SIG-M5 treated with dmso at 0.1 percent for 504 hours (cell line): ENCODE measurements around the gene CDIPT.
"Not testable (repeated sequence)": the region's sequence is repeated elsewhere in the genome, so short reads cannot be mapped to it uniquely, and the experiment has no call there.

Experiments used
- DNase-seq: peaks from one replicate; lab custom pipeline; 2025; ENCODE audit not compliant: unreplicated experiment; lab: John Stamatoyannopoulos, UW

The CDIPT gene

DNA sequence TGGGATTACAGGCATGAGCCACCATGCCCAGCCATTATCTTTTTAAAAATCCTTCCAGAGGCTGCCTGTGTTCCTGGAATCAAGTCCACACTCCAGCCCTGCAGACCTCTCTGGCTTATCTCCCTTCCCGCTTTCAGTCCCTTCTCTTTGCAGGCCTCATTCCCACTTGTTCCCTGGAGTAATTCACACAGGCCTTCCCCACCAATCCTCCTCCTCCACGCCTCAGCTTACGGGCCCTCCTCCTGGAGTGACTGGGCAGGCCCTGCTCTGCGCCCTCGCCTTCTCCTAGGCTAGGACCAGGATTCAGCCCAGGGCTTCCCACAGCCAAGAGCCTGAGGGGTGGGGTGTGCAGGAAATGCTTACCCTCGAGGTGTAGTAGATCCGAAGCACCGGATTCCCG, 2.8 kb downstream of the CDIPT start:
- DNase-seq = no peak

- DNase-seq = no peak
Measured at GRCh38 chr16:29858974-29859373, 4.1 kb downstream of the CDIPT start.

- no peak for DNase-seq
Measured at GRCh38 chr16:29858149-29858849, 4.7 kb downstream of the CDIPT start.

DNA sequence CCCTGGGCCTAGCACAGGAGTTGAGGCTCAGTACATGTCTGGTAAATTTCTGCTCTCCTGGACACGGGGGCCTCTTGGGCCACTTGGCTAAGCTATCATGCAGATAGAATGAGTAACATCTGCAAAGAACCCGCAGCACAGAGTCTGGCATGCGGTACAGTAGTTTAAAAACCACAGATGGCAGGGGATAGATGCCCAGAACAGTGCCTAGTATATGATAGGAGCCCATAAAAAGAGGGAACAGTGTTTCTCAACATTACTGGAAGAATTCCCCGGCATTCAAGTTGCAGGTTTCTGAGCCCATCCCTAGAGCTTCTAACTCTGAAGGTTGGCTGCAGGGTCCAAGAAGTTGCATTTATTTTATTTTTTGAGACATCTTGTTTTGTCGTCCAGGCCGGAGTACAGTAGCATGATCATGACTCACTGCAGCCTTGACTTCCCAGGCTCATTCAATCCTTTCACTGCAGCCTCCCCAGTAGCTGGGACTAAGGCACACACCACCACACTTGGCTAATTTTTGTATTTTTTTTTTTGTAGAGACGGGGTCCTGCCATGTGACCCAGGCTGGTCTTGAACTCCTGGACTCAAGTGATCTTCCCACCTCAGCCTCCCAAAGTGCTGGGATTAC, 5.8 kb downstream of the CDIPT start:
- DNase-seq = no peak

DNA sequence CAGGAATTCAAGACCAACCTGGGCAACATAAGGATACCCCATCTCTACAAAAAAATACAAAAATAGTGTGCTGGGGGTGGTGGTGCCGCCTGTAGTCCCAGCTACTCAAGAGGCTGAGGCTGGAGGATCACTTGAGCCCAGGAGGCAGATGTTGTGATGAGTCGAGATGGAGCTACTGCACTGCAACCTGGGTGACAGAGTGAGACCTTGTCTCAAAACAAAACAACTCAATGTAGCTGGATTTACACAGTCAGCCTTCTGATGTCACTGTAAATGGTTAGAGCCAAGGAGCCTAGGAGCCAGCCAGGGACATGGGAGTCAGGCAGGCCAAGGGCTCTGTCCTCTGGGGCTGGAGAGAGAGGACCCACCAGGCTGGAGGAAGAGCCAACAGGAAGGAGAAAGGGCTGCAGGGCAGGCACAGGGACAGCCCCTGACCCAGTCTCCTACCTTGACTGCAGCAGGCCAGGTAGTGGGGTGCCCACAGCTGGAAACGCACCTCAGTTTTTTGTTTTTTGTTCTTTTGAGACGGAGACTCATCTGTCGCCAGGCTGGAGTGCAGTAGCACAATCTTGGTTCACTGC, 8.4 kb downstream of the CDIPT start:
- no peak for DNase-seq

DNA sequence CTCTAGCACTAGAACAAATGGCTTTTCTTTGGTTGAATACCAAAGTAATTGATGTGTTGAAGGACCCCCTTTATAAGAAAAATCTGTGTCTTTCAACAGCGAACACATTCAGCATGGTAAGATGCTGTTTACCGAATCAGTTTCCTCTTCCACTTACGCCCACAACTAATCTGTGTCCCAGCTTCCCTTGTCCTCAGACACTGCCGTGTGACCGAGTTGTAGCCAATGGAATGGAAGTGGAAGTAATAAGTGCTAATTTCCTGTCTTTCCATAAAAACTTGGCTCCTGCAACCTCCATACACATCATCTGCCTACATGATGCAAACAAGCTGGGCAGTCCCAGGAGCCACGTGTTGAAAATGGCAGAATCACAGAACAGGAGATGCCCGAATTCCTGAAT, 10.4 kb downstream of the CDIPT start:
- no peak for DNase-seq

DNA sequence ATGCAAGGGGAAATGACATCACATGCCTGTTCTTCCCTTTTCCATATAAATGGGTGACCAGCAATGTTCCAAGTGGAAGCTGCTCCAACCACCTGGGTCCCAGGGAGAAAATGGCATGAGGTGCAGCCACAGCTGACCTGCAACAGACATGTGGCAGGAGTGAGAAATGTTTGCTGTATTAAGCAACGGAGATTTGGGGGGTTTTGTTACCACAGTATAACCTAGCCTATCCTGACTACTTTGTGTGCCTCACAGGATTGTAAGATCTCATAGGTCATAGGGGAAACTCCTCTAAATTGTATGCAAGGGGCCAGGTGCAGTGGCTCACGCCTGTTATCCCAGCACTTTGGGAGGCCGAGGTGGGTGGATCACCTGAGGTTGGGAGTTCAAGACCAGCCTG, 12.0 kb downstream of the CDIPT start:
- DNase-seq = no peak

- no peak for DNase-seq
Measured at GRCh38 chr16:29849505-29849904, 13.5 kb downstream of the CDIPT start.

DNA sequence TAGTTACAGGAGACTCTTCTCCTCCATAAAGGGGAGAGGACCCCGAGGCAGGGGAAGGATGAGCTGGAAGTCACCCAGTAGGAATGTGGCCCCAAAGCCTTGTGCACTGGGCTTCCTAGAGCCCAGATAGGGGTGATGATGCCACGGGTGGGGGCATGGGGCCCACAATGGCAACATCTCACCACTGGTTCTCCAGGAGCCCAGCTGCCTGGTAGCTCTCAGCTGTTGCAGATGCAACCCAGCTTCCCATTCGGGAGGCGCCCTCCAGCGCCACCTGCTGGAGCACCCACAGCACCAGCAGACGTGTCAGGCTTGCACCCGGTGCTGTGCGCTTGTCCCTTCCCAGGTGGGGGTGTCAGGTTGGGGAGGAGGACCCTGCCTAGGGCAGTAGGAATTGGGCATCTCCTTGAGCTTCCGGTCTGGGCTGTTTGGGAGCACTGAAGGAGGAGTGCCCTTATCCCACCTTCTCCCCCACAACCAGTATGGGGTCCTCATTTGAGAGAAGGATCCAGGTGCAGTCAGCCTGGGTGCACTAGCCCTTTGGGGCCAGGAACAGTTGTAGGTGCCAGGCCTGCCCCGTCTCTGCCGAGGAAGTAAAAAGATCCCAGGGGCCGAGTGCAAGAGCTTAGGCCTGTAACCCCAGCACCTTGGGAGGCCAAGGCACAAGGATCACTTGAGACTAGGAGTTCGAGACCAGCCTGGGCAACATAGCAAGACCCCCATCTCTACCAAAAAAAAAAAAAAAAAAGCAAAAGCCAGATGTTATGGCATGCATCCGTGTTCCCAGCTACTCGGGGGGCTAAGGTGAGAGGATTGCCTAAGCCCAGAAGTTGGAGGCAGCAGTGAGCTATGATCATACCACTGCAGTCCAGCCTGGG, 14.4 kb downstream of the CDIPT start:
- peak; percentile 45 for DNase-seq

DNA sequence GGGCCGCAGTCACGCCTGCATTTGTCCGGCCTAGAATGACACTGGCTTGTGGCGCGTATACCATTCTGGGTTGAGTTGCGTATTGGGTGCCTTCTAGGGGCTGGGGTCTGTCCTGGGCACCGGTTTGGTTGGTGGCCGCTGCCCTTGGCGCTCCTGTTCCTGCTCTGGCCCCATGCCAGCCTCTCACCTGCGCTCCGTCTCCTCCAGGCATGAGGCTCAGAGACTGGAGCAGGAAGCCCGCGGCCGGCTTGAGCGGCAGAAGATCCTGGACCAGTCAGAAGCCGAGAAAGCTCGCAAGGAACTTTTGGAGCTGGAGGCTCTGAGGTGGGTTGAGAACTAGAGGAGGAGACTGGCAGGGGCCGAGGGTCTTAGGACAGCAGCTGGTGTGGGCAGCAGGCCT, 17.4 kb downstream of the CDIPT start:
- DNase-seq = no peak

DNA sequence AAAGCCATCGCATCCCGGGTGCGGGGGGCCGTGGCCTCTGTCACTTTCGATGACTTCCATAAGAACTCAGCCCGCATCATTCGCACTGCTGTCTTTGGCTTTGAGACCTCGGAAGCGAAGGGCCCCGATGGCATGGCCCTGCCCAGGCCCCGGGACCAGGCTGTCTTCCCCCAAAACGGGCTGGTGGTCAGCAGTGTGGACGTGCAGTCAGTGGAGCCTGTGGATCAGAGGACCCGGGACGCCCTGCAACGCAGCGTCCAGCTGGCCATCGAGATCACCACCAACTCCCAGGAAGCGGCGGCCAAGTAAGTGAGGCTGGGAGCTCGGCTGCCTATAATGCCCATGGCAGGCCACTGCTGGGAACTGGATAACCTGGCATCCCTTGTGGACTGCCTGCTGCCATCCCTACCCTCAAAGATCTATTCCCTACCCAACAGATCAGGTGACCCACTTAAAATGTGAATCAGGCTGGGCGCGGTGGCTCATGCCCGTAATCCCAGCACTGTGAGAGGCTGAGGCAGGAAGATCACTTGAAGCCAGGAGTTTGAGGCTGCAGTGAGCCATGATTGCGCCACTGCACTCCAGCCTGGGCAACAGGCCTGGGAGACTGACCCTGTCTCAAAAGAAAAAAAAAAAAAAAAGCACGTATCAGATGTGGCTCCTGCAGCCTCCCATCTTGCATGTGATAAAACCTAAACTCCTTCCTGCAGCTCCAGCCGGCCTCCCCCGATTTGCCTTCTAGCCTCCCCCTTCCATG, 18.3 kb downstream of the CDIPT start:
- no peak for DNase-seq

DNA sequence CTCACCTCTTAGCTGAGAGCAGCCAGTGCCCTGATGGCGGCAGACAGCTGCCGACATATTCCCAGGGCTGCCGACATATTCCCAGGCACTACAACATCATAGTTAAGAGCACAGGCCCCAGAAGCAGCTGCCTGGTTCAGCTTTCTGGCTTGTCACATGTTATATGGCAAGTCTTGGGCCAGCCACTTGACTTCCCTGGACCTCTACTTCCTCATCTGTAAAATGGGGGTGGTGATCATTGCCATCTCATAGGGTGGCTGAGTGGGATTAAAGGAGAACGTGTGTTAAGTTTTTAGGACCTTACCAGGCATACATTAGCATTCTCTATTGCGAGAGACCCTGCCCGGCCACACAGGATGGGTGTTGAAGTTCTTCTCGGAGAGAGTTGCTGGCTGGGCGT, 19.1 kb downstream of the CDIPT start:
- no peak for DNase-seq

GRCh38 chr16:29842732-29843346, 20.2 kb downstream of the CDIPT start:
- DNase-seq = no peak

GRCh38 chr16:29841631-29842030, 21.4 kb downstream of the CDIPT start:
- DNase-seq = no peak

DNA sequence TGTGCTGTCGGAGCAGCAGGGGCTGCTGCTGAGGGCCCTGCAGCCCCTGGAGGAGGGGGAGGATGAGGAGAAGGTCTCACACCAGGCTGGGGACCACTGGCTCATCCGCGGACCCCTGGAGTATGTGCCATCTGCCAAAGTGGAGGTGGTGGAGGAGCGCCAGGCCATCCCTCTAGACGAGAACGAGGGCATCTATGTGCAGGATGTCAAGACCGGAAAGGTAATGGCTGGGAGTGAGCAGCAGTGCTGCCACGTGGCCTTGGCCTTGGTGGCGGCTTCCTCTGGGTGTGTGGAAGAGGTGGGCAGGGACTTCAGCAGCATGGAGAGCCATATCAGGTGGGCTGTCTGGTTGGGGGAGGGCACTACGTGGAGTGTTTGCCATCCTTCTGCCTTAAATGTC, 22.8 kb downstream of the CDIPT start:
- DNase-seq = no peak

GRCh38 chr16:29839822-29840221, 23.2 kb downstream of the CDIPT start:
- no peak for DNase-seq

DNA sequence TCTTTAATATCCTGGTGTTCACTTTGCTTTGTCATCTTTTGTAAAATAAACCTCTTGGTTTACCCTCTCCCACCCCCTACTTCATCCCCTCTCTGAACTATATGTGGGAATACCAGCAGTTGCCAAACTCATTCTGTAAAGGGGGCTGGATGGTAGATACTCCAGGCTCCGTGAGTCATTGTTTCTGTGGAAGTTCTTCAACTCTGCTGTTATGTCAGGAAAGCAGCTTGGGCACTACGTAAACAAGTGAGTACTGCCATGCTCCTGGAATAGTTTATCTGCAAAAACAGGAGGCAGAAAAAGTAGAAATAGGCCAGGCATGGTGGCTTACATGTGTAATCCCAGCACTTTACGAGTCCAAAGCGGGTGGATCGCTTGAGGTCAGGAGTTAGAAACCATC, 25.2 kb downstream of the CDIPT start:
- no peak for DNase-seq

GRCh38 chr16:29836623-29837022, 26.4 kb downstream of the CDIPT start:
- DNase-seq = no peak

- no peak for DNase-seq
Measured at GRCh38 chr16:29835926-29836325, 27.1 kb downstream of the CDIPT start.

DNA sequence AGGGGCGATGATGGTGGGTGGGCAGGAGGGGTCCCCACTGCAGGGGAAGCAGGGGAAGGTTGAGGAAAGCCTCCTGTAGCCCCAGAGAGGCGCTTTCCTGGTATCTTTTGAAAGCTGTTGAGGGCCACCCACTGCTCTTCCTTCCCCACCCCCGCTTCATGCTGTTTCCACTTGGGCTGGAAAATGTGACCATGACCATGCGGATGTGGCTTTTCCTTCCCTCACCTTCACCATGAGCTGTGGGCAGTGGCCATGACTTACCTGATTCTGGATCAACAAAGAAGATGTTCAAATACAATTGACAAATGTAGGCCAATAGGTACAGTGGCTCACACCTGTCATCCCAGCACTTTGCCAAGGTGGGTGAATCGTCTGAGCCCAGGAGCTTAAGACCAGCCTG, 28.9 kb downstream of the CDIPT start:
- DNase-seq = no peak

GRCh38 chr16:29833219-29833618, 29.8 kb downstream of the CDIPT start:
- not testable (repeated sequence) for DNase-seq
